ENCODE results near the gene FGF21. TPM values are rescaled to one million over a fixed set of nuclear protein-coding genes. Genes with fewer than 3 reads are reported as not detected.

Gene FGF21
- total RNA-seq, 1 experiment from 2014 or later: not detected

GRCh38 chr19:48735031-48735615, 20.2 kb upstream of the FGF21 start:
- no peaks in the 10 kb centered on the region for H3K9me3 Mint-ChIP-seq (ENCODE audit: low read depth, unreplicated experiment)
- CTCF ChIA-PET: interaction anchor here (0.7 to 1.3 kb wide), 4 partner anchors 10 to 89 kb away, joined by 3 read pairs; partner anchors contain the start of gene CA11
- peak; percentile 79 for DNase-seq
- H3K27ac Mint-ChIP-seq (ENCODE audit: unreplicated experiment): peak overlapping the region; percentile 65
- peak overlapping the region; percentile 80 for H3K4me3 Mint-ChIP-seq (ENCODE audit: low read depth, unreplicated experiment)
- BruUV-seq (replicated peaks): no TSS peak
- H3K4me1 Mint-ChIP-seq (ENCODE audit: low read depth, unreplicated experiment): peaks cover 8% of the 10 kb centered on the region
- H3K36me3 Mint-ChIP-seq (ENCODE audit: insufficient read depth, unreplicated experiment): peaks cover 17% of the 10 kb centered on the region
- intact Hi-C loops (cut with micrococcal nuclease; ENCODE audit: unreplicated experiment): loop anchor here (5.0 kb wide), 1 partner anchor 58 kb away; no protein-coding TSS in a partner anchor
- no peak for TF ChIP-seq CTCF (IDR thresholded peaks at IDR 0.05; ENCODE audit: unreplicated experiment)
- H3K27me3 Mint-ChIP-seq (ENCODE audit: unreplicated experiment): peaks cover 40% of the 10 kb centered on the region

DNA sequence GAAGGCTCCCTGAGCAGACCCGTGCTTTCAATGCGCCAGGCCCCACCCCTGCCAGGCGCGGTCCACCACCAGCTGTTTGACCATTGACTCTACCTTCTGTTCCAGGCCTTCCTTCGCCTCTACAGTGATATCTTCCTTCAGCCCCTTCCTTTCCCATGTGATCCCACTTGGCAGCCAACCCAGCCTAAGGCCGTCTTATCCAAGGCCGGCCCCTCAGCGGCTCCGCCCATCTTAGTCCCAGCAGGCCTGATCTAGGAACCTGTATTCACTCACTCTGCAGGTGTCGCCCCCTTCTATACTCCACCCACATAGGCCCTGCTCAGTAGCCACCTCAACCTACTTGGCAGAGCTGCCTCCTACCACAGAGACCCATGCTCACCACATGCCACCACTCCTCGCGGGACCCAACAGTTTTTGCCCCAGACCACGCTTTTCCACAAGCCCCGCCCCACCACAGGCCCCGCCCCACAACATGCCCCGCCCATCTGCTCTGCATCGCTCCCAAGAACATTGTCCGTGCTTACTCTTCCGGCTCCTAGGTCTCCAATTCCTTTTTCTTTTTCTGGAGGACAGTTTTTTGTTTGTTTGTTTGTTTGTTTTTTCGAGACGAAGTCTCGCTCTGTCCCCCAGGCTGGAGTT, 17.8 kb upstream of the FGF21 start:
- BruUV-seq (replicated peaks): no TSS peak
- Mint-ChIP-seq H3K4me1 (ENCODE audit: low read depth, unreplicated experiment) (peaks cover 8% of the 10 kb centered on the region), H3K36me3 (ENCODE audit: insufficient read depth, unreplicated experiment) (peaks cover 17% of the 10 kb centered on the region), H3K9me3 (ENCODE audit: low read depth, unreplicated experiment) (no peaks in the 10 kb centered on the region), H3K27me3 (ENCODE audit: unreplicated experiment) (peaks cover 22% of the 10 kb centered on the region), H3K4me3 (ENCODE audit: low read depth, unreplicated experiment) (no peak overlapping the region), H3K27ac (ENCODE audit: unreplicated experiment) (peak overlapping the region; percentile 52)
- CTCF ChIA-PET: interaction anchor here (0.6 kb wide), 1 partner anchor 102 kb away, joined by 3 read pairs; no protein-coding TSS in a partner anchor
- no peak for DNase-seq
- intact Hi-C loops (cut with micrococcal nuclease; ENCODE audit: unreplicated experiment): loop anchor here (5.0 kb wide), 1 partner anchor 60 kb away; no protein-coding TSS in a partner anchor
- TF ChIP-seq CTCF (IDR thresholded peaks at IDR 0.05; ENCODE audit: unreplicated experiment): no peak

GRCh38 chr19:48738557-48739403, 16.5 kb upstream of the FGF21 start:
- BruUV-seq (replicated peaks): no TSS peak
- peak; percentile 72 for TF ChIP-seq CTCF (IDR thresholded peaks at IDR 0.05; ENCODE audit: unreplicated experiment)
- Mint-ChIP-seq H3K4me3 (ENCODE audit: low read depth, unreplicated experiment) (peak overlapping the region; percentile 26), H3K27me3 (ENCODE audit: unreplicated experiment) (peaks cover 22% of the 10 kb centered on the region), H3K36me3 (ENCODE audit: insufficient read depth, unreplicated experiment) (peaks cover 17% of the 10 kb centered on the region), H3K9me3 (ENCODE audit: low read depth, unreplicated experiment) (no peaks in the 10 kb centered on the region), H3K4me1 (ENCODE audit: low read depth, unreplicated experiment) (peaks cover 8% of the 10 kb centered on the region), H3K27ac (ENCODE audit: unreplicated experiment) (no peak overlapping the region)
- DNase-seq: peak; percentile 98
- CTCF ChIA-PET: interaction anchor here (0.6 to 2.3 kb wide), 14 partner anchors 9 to 254 kb away, joined by 3 to 15 read pairs (median 3); partner anchors contain the start of genes CA11 and FUT2
- intact Hi-C loops (cut with micrococcal nuclease; ENCODE audit: unreplicated experiment): loop anchor here (5.0 kb wide), 1 partner anchor 61 kb away; no protein-coding TSS in a partner anchor
